AG10803 (cell line): ENCODE measurements around the gene CFAP74.

Experiments
- DNase-seq: peaks from one replicate; pipeline ENCODE4 v3.0.0; 2010; ENCODE audit warnings: low read depth
- H3K4me3 ChIP-seq: 2 replicates; pipeline ENCODE4 v1.5.1; 2011; ENCODE audit warnings: mild to moderate bottlenecking, low read length, control low read depth
- CTCF ChIP-seq: conservative IDR thresholded peaks from 2 replicates; pipeline ENCODE4 v1.5.1; 2011; ENCODE audit warnings: mild to moderate bottlenecking, low read length, control low read depth, inconsistent platforms

The CFAP74 gene

GRCh38 chr1:2045468-2046173, 42.0 kb upstream of the CFAP74 start:
- H3K4me3 ChIP-seq, result no peak overlapping the region
- TF ChIP-seq CTCF, result no peak
- DNase-seq, result no peak

GRCh38 chr1:2044510-2045319, 41.1 kb upstream of the CFAP74 start:
- H3K4me3 ChIP-seq, result peak overlapping the region; percentile 35
- TF ChIP-seq CTCF, result peak; percentile 45
- peak; percentile 35 for DNase-seq

- no peak for TF ChIP-seq CTCF
- no peak overlapping the region for H3K4me3 ChIP-seq
- no peak for DNase-seq
Measured at GRCh38 chr1:2043886-2044285, 40.3 kb upstream of the CFAP74 start.

GRCh38 chr1:2042830-2043773, 39.5 kb upstream of the CFAP74 start:
- no peak for DNase-seq
- TF ChIP-seq CTCF, result no peak
- no peak overlapping the region for H3K4me3 ChIP-seq

GRCh38 chr1:2041887-2042286, 38.3 kb upstream of the CFAP74 start:
- no peak for TF ChIP-seq CTCF
- DNase-seq, result no peak
- no peak overlapping the region for H3K4me3 ChIP-seq

- H3K4me3 ChIP-seq, result no peak overlapping the region
- DNase-seq, result no peak
- TF ChIP-seq CTCF, result no peak
Measured at GRCh38 chr1:2041305-2041704, 37.7 kb upstream of the CFAP74 start.
